Coronary artery (tissue), 2 donors: Measurements from ENCODE around the gene HIGD2A.

Experiments
- DNase-seq: peaks from one replicate; pipeline ENCODE4 v3.0.0-alpha.2; 2017; ENCODE audit warnings: low spot score
- H3K27ac ChIP-seq, 2 donors: fragments of 200-600 bp; sonication (generic); one replicate each; pipeline ENCODE4 v1.5.1; 2016 to 2019
- H3K4me3 ChIP-seq: fragments of 200-600 bp; sonication (generic); 2 replicates; pipeline ENCODE4 v1.5.1; 2016; ENCODE audit warnings: mild to moderate bottlenecking, moderate library complexity
- CTCF ChIP-seq: fragments of 200-600 bp; sonication (generic); IDR thresholded peaks from one replicate; pipeline ENCODE4 v1.5.1; 2019; ENCODE audit warnings: antibody characterized with exemption

HIGD2A gene

GRCh38 chr5:176418251-176418650 is 29.7 kb downstream of the HIGD2A start:
- H3K4me3 ChIP-seq = no peak overlapping the region
- no peak for TF ChIP-seq CTCF
- DNase-seq = no peak
- H3K27ac ChIP-seq = no peak overlapping the region

GRCh38 chr5:176420086-176420485 is 31.5 kb downstream of the HIGD2A start:
- TF ChIP-seq CTCF = no peak

DNA sequence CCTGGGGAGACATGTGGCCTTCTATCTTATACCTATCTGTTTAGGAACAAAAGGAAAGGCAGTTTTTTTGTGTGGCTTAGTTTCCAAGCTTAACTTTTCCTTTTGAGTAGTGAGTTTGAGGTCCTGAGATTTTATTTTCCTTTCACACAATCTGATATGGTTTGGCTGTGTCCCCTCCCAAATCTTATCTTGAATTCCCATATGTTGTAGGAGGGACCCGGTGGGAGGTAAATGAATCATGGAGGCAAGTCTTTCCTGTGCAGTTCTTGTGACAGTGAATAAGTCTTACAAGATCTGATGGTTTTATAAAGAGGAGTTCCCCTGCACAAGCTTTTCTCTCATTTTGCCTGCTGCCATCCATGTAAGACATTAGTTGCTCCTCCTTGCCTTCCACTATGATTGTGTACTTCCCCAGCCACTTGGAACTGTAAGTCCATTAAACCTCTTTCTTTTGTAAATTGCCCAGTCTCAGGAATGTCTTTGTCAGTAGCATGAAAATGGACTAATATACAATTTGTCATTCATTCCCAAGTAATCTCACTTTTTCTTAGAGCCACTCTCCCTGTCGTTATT is 32.5 kb downstream of the HIGD2A start:
- no peak for TF ChIP-seq CTCF
- Histone ChIP-seq H3K4me3 (no peak overlapping the region), H3K27ac (no peak overlapping the region)
- DNase-seq = no peak

More at GRCh38 chr5:176420086-176420485, 31.5 kb downstream of the HIGD2A start:
- no peak overlapping the region for H3K27ac ChIP-seq
- DNase-seq = no peak
- no peak overlapping the region for H3K4me3 ChIP-seq

- TF ChIP-seq CTCF = no peak
- Histone ChIP-seq H3K27ac (peak overlapping the region in 1 of 2 donors; percentile 14), H3K4me3 (no peak overlapping the region)
- no peak for DNase-seq
Measured at GRCh38 chr5:176424181-176424580, 35.6 kb downstream of the HIGD2A start.

DNA sequence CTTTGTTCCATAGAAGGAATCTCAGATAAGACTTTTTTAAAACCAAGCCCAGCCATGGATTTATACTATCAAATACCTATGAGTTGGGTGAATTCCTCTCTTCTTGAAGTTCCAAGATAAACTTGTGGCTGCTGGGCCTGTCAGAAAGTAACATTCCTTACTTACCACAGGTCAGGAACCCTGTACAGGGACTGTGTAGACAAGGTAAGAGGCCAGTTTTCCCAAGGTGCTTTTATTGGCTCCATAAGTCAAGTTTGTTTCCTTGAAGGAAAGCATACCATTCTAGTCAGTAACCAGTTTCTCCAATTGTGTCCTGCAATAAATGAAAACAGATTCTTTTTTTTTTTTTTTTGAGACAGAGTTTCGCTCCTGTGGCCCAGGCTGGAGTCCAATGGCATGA is 36.6 kb downstream of the HIGD2A start:
- TF ChIP-seq CTCF = no peak
- H3K27ac ChIP-seq = no peak overlapping the region

GRCh38 chr5:176425791-176426190 is 37.2 kb downstream of the HIGD2A start:
- DNase-seq = no peak
- Histone ChIP-seq H3K4me3 (no peak overlapping the region), H3K27ac (no peak overlapping the region)
- TF ChIP-seq CTCF = no peak

More for the DNA sequence above, 36.6 kb downstream of the HIGD2A start:
- H3K4me3 ChIP-seq = no peak overlapping the region
- no peak for DNase-seq

DNA sequence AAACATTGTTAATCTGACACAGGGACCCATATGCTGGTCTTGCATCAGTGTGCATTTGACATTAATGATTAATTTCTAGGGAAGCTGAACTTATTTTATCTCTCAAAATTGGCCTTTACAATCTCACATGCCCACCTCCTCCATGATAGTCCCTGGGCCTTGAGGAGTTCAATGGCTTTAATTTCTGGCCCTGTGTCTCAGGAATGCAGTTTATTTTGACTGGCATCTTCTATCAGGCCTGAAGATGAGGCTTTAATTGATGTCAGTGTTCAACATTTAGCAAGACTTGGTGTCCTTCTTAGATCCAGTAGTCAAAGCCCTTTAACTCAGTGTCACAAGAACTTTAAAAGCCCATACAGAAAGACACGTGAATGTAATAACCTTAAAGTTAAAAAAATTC is 38.3 kb downstream of the HIGD2A start:
- no peak for TF ChIP-seq CTCF
- no peak overlapping the region for H3K27ac ChIP-seq
- DNase-seq = no peak

More for the DNA sequence above, 38.3 kb downstream of the HIGD2A start:
- no peak overlapping the region for H3K4me3 ChIP-seq
